HT-29 (cell line): Measurements from ENCODE around the gene BLOC1S6. TPM values are rescaled to one million over a fixed set of nuclear protein-coding genes. Genes with fewer than 3 reads are reported as not detected.
"Not testable (repeated sequence)": the region's sequence is repeated elsewhere in the genome, so short reads cannot be mapped to it uniquely, and the experiment has no call there.

Experiments
- DNase-seq: peaks from one replicate; pipeline ENCODE4 v3.0.0-alpha.2; 2015; ENCODE audit warnings: low spot score
- small RNA-seq: library from RNA; depleted of rRNA; stranded (forward); fragments of <200 nt; gene quantifications from one replicate; pipeline ENCODE3, GENCODE V24; 2014
- total RNA-seq: library from RNA; depleted of rRNA; stranded (reverse); fragments of >200 nt; shearing (Covaris generic); gene quantifications from 2 replicates; pipeline ENCODE4 v1.2.3, GENCODE V29; 2014; rRNA removed

Gene BLOC1S6
- total RNA-seq, 1 experiment from 2014 or later: 18.5 TPM

DNA sequence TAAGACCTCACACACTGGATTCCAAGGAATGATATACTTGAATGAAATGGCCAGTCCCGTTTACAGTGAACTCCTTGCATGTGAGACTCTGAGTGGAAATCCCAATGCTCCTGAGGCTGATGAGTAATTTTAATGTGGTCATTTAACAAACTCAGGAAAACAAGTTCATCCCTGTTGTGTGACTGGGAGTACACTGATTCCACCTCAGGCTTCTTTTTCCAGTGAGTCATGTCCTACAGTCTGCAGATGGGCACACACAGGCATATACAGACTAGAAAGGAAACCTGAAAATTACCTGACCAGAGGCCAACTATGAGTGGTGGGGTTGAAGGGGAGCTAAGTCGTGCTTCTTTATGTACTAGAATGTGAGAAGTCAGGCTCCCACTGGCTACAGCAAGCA, 53.4 kb downstream of the BLOC1S6 start:
- DNase-seq: no peak

- DNase-seq: peak; percentile 57
These were observed 54.2 kb downstream of the BLOC1S6 start for GRCh38 chr15:45641374-45641781.

- DNase-seq: no peak
These were observed 55.1 kb downstream of the BLOC1S6 start for GRCh38 chr15:45641999-45642932.

DNA sequence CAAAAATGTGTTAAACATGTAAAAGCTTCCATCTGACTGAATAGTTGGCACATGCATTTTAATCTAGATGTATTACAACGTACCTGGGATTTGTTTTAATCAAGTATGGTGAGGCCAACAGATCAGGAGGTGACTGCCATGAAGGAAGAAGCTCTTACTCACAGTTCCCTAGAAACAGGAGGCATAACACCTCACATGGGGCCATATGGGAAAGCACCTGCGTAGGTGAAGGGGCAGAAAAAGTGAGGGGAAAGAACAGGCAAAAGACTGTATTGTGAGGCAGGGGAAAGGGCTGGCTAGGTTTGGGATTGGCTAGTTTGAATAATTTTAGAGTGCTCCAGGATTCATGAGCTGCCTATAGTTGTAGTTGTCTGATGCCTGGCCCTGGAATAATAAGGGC, 57.3 kb downstream of the BLOC1S6 start:
- no peak for DNase-seq

- DNase-seq: no peak
These were observed 58.1 kb downstream of the BLOC1S6 start for GRCh38 chr15:45645026-45645980.

DNA sequence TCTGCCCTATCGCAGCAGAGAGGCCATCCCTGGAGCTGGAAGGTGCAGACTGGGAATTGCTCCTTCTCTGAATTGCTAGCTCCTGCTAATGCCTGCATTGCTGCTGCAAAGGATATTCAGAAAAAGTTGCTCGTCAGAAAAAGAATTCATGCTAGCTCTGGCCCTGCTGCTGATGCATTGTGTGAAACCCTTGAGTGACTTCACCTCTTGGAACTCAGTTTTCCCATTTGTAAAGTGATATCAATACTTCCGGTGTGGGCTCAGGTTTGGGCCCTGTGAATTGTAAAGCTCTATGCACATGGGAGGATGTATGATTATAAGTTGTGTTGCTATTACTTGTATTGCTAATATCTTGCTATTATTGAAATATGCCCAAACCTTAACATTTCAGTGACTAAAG, 59.0 kb downstream of the BLOC1S6 start:
- no peak for DNase-seq

GRCh38 chr15:45647828-45648227, 60.6 kb downstream of the BLOC1S6 start:
- no peak for DNase-seq

DNA sequence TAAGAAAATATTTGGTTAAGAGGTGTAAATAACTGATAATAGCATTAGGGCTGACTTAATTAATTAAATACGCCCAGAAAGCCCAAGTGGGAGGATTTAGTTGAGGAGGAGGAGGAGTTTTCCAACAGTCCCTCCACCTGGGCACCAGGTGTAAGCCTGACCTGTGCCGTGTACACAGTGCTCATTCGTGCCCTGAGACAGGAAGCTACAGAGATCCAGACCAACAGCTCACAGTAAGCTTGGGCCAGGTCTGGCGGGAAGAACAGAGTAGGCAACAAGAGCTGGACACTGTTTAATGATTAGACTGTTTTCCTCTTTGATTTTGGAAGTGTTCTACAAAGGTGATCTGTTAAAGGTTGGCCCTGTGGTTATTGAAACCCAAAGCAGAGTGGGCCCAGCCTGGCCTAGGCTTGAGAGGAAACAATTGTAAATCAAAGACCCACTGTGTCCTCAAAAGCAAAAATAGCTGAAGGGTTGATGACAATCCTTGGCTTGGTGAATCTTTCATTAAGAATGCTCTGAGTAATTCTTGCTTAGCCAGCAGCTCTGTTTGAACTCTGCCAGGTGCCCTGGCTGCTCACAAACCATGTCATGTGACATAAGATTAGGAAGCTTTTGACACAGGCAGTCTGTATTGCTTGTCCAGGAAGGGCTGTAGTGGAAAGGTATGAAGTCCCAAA, 61.5 kb downstream of the BLOC1S6 start:
- DNase-seq: peak; percentile 31

GRCh38 chr15:45650007-45650406, 62.8 kb downstream of the BLOC1S6 start:
- not testable (repeated sequence) for DNase-seq

DNA sequence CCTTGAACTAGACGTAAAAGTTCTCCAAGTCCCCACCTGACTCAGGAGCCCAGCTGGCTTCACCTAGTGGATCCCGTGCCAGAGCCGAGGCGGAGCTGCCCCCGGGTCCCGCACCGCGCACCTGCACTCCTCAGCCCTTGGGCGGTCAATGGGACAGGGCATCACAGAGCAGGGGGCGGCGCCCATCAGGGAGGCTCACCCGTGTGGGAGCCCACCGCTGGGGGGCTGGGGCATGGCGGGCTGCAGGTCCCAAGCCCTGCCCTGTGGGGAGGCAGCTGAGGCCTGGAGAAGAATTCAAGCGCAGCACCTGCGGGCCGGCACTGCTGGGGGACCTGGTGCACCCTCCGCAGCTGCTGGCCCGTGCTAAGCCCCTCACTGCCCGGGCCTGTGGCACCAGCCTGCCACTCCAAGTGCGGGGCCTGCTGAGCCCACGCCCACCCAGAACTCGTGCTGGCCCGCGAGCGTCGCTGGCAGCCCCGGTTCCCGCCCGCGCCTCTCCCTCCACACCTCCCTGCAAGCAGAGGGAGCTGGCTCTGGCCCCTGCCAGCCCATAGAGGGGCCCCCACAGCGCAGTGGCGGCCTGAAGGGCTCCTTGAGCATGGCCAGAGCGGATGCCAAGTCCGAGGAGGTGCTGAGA, 63.8 kb downstream of the BLOC1S6 start:
- no peak for DNase-seq

- no peak for DNase-seq
These were observed 66.7 kb downstream of the BLOC1S6 start for GRCh38 chr15:45653702-45654424.

DNA sequence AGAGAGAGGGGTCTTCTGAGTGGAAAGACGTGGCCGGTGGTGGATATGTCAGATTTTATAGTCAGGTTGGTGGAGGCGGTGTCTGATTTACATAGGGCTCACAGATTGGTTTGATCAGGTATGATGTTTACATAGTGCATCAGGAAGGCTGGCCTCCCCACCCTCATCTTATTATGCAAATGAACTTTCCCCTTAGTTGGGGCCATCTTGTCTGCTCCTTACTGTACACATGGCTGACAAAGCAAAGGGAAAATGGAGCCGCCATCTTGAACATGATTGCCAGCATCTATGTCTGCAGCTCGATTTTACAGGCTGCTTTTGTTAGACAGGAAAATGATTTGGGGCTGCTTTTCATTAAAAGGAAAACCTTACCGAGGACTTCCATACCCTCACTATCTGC, 67.6 kb downstream of the BLOC1S6 start:
- no peak for DNase-seq

- DNase-seq: no peak
These were observed 70.1 kb downstream of the BLOC1S6 start for GRCh38 chr15:45657254-45657653.

DNA sequence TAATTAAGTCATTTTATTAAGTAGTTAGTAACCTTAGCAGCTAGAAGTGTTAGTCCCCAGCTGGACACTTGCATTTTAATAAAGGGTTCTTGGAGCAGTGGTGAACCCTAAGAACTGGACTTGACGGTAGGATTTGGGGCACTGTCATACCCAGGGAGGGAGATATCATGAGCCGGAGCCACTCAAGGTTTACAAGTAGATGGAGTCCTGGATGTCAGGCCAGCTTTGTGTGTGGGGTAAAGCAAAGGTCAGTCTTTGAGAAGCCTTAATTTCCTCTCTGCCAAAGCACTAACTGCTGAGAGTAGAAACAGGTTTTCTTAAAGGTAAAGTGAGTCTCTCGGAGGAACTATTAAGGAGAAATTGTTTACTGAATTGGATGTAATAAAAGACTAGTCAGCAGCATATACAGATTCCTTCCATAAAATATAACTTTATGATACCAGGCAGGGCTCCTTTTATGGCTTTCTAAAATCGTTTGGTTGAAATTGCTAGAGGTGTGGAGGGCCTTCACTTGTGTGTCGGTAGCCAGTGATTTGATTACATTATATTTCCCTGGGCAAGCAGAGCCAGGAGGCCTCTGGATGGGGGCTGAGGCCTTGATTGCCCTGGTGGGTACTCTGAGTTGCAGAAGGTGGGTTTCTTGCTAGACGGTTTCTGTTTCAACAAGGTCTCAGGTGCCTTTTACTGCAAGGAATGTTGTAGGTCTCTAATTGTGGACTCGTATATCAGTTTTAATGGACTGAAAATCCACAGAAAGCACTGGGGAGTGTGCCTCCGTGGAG, 70.8 kb downstream of the BLOC1S6 start:
- DNase-seq: no peak

Small RNAs within 50 kb of the gene (small RNA-seq; reads per million reads assigned to genes)
- gene DPPA5P2: not detected
- not detected for gene RF00019

Other genes with a start within 250 kb of the BLOC1S6 start
- 0.53 and 0.76 TPM in 2 replicates for gene GATM, start 208.8 kb upstream of the BLOC1S6 start, total RNA-seq
- gene SLC30A4, start 64.6 kb upstream of the BLOC1S6 start, total RNA-seq: 0.03 and 0.10 TPM in 2 replicates
- 14.5 and 20.2 TPM in 2 replicates for gene SQOR, start 47.6 kb downstream of the BLOC1S6 start, total RNA-seq